ENCODE results near the gene UFC1.
"Not testable (repeated sequence)": the region's sequence is repeated elsewhere in the genome, so short reads cannot be mapped to it uniquely, and the experiment has no call there.

The UFC1 gene

DNA sequence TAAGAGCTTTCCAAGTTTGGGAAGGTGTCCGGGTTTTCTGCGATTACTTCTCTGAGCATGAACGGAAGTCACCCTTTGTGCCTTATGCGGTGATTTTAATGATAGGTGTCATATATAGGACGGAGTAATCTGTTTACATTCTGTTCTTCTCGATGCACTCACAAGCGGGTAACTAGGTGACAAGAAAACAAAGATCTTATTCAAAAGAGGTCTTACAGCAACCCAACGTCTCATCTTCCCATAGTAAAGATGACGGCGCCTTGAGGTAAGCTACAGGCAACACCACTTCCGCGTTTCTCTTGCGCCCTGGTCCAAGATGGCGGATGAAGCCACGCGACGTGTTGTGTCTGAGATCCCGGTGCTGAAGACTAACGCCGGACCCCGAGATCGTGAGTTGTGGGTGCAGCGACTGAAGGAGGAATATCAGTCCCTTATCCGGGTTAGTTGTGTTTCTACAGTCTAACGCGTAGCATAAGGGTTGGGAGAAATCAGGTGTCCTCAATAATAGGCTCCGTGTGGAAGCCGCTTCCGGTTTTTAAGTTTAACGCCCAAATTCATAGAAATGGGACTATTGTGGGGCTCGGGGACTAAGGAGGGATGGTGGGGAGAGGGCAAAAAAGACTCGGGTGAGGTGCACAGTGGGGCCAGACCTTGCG is at the start of gene UFC1:
UFC1 (plus strand) TSS at position 297 of the 656 bp plus-strand sequence; CDS start at position 317, 20 bp downstream.
- FAIRE-seq = peak; percentile 85

DNA sequence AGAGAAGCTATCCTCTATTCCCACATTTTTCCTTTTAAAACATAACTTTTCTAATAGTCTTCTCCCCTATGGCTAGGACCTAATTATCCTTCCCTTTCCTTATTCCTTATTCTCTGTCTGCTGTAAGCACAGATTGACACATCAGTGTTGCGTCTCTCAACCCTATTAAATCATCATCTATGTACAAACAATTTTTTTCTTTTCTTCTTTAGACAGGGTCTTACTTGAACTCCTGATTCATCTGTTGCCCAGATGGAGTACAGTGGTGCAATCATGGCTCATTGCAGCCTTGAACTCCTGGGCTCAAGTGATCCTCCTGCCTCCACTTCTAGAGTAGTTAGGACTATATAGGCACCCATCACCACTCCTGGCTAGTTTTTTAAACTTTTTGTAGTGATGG is 47.3 kb upstream of the UFC1 start:
- no peak for FAIRE-seq

DNA sequence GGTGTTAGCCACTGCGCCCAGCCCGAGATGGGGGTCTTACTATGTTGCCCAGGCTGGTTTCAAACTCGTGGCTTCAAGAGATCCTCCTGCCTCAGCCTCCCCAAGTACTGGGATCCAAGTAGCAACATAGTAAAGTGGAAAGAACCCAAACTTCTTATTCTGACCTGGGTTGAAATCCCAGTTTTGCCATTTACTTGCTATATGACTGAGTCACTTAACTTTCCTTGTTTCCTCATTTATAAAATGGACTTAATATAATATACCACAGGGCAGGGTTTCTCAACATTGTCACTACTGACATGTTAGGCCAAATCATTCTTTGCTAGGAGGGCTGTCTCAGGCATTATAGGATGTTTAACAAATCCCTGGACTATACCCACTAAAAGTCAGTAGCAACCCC is 42.7 kb upstream of the UFC1 start:
- no peak for FAIRE-seq

DNA sequence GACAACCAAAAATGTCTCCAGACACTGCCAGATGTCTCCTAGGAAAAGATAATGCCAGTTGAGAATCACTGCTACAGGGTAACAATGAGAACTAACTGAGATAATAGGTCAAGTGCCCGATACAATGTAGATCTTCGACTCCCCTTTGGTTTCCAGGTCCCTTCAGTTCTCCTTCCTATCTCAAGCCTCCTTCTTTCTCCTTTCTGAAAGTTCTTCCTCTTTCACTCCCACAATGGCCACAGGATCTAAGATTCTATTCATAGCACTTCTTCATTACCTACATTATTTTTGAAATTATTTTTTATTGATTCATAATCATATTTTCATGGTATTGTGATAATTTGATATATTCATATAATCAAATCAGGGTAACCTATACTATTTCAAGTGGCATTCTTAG is 42.3 kb upstream of the UFC1 start:
- FAIRE-seq = peak; percentile 9

DNA sequence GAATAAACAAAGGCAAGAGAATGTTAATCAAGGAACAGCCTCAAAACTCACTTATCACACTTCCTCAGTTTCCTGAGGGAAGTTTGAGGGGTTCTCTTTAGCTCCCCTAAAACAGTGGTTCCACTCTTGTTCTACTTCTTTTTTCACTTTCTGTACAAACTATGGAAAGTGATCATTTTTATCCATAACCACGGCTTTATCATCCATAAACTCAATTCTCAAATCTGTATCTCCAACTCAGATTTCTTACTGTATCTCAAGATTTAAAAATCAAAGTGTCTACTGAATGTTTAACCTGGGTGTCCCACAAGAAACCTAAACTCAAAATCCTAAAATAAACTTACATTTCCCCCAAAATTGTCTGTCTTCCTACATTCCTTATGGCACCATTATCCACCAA is 39.9 kb upstream of the UFC1 start:
- no peak for FAIRE-seq

DNA sequence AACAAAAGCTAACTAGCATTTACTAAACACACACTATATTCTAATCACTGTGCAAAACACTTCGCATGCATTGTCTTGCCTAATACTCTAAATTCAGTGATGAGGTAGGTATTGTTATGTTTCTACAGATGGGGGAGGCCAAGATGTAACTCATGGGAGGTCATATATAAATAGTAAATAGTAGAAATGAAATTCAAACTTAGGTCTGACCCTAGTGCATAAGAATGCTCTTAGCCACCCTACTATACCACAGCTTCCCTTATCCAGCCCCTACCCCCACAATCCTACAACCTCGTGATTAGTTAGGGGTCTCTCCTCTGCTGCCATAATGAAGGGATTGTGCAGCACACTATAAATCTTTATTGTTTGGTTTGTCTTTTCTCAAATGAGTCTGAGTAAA is 39.2 kb upstream of the UFC1 start:
- FAIRE-seq = no peak

DNA sequence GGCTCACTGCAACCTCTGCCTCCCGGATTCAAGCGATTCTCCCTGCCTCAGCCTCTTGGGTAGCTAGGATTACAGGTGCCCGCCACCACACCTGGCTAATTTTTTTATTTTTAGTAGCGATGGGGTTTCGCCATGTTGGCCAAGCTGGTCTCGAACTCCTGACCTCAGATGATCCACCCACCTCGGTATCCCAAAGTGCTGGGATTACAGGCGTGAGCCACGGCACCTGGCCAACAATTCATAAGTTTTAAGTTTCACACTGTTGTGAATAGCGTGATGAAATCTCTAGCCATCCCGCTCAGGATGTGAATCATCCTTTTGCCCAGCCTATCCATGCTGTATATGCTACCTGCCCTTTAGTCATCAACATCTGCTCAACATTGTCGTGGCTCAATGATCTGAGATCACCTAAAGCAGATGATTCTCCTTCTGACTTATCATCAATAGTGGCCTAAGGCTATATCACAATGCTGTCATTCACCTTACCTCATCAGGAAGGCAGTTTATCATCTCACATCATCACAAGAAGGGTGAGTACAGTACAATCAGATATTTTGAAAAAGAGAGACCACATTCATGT is 38.6 kb upstream of the UFC1 start:
- no peak for FAIRE-seq

DNA sequence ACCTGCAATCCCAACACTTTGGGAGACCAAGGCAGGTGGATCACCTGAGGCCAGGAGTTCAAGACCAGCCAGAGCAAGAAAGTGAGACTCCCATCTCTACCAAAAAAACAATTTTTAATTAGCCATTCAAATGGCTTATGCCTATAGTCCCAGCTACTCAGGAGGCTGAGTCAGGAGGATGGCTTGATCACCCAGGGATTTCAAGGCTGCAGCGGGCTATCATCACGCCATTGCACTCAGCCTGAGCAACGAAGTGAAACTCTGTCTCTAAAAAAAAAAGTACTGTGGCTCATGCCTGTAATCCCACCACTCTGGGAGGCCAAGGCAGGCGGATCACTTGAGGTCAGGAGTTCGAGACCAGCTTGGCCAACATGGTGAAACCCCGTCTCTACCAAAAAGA is 37.8 kb upstream of the UFC1 start:
- FAIRE-seq = not testable (repeated sequence)

DNA sequence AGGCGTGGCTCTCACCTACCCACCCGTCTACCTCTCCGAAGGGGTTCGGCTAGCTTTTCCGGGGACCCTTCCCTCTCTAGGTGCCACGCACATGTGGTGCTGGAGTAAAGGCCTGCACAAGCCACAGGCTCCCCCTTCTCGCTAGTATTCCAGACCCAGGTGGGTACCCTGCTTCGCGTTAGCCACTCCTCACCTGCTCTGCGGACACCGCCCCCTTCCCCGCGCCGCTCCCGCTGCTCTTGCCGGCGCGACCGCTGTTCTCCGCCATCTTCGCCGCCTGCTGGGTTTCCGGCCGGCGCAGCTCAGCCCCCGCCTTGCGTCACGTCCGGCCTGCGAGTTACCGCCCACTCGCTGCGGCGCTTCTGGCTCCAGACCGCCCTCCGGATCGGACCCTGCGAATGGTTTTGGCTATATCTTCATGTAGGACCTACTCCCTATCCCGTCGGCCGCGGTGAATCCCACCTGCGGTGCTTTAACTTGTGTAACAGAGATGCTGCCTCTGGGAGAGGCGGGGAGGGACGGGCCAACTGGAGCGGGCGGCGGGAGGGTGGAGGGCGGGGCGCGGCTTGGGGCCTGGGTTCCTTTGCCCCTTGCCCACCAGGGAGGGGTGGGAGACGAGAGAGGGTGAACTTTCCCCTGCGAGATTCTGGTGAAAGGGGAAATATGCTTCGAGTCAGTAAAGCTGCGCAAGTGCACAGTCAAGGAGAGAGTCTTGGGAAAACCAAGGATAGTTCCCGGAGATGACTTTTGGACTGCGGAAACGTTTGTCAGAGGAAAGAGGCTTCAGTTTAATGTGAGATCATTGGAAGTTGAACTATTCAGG is 35.8 kb upstream of the UFC1 start, which contains the start of the genes NIT1 and PFDN2:
NIT1 (plus strand) TSS at position 347 of the 823 bp plus-strand sequence; CDS start at position 419, 72 bp downstream.
PFDN2 (minus strand) TSS at position 279 of the 823 bp plus-strand sequence; CDS start at position 268, 11 bp downstream.
- peak; percentile 28 for FAIRE-seq

DNA sequence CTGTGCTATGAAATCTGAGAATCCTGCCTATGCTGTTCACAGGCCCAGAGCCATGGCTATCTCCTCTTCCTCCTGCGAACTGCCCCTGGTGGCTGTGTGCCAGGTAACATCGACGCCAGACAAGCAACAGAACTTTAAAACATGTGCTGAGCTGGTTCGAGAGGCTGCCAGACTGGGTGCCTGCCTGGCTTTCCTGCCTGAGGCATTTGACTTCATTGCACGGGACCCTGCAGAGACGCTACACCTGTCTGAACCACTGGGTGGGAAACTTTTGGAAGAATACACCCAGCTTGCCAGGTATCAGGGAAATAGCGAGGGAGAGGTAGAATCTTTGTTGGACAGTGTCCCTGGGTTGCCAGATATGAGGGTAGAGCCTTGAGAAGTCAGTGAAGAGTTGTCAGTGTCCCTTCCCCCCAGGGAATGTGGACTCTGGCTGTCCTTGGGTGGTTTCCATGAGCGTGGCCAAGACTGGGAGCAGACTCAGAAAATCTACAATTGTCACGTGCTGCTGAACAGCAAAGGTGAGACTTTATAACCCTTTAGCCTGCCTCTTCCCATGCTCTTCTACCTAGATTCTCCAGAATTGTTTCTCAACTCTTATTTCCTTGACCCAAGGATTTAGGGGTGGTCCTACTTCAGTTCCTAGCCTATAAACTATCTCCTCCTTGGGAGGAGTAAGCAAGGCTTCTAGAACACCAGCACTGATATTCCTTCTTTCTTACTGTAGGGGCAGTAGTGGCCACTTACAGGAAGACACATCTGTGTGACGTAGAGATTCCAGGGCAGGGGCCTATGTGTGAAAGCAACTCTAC is 34.5 kb upstream of the UFC1 start:
- FAIRE-seq = peak; percentile 92

DNA sequence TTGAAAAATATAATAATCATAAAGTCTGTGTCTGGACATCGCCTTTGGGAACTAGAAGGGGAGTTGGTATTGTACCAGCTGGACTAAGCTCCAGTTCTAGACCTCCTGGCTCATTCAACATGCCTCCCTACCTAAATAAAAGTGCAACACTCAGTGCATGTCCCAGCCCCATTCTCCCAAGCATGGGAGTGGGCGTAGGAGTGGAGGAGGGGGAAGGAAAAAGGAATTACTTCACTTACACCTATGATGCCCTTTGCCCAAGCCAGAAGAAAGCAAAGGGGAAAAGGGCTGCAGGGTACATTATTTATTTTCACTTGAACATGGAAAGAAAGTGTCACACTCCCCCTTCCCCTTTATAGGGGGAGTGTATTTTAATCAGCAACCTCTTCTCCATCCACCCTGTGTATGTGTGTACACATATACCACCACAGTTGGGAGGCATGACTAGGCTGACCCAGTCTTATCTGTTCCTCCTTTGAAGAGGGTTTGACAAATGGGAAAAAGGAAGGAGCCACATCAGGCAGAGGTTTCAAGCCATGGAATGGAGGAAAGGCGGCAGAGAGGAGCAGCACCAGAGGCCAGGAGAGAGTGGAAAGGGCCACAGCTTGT is 32.6 kb upstream of the UFC1 start:
- no peak for FAIRE-seq

DNA sequence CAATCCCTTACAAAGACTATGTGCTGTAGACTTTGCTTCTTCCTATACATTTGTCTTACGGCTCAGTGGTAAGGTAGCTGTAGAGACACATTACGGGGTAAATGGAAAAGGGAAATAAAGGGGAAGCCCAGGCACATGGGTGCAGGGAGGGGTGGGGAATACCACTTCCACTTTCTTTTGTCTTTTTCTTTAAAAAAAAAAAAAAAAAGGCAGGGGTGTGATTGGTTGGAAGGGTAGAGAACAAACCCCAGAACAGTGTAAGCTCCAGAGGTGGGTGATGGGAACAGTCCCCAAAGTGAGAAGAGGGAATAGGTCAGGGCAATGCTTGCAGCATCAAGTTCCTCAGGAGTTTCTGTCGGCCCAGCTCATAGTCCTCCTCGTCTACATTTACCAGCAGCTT is 31.9 kb upstream of the UFC1 start:
- no peak for FAIRE-seq

DNA sequence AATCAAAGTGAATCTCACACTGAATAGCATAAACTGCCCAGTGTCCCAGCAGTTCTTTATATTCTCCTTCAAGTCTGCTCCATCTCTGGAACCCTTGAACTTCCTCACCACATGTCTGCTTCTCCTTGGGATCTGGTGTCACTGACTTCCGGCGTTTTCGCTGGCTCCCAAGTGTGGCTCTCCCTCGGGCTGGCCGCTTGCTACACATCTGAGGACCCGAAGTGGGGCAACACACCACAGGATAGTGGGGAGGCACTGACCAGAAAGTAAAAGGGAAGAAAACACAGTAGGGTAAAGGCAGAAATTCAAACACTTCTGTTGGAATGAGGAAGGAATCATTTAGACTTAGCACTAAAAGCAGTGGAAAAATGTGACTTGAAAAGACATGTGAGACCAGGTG is 30.8 kb upstream of the UFC1 start:
- FAIRE-seq = no peak

DNA sequence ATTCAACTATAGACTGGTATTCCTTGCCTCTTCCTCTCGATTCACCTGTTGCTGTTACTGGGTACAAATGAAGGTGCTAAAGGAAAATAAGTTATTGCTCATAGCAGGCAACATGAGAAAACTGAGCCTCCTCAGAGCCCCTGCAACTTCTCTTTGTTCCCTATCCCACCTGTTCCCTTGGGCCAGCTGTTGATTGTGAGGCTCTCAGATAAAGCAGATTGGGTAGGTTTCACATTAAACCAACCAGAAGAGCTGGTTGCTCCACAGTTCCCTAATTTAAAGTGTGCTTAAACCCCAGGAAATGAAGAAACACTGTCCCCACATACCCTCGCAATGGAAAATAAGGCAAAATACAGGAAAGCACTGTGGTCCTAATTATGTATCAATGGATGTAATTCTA is 26.1 kb upstream of the UFC1 start:
- FAIRE-seq = no peak

DNA sequence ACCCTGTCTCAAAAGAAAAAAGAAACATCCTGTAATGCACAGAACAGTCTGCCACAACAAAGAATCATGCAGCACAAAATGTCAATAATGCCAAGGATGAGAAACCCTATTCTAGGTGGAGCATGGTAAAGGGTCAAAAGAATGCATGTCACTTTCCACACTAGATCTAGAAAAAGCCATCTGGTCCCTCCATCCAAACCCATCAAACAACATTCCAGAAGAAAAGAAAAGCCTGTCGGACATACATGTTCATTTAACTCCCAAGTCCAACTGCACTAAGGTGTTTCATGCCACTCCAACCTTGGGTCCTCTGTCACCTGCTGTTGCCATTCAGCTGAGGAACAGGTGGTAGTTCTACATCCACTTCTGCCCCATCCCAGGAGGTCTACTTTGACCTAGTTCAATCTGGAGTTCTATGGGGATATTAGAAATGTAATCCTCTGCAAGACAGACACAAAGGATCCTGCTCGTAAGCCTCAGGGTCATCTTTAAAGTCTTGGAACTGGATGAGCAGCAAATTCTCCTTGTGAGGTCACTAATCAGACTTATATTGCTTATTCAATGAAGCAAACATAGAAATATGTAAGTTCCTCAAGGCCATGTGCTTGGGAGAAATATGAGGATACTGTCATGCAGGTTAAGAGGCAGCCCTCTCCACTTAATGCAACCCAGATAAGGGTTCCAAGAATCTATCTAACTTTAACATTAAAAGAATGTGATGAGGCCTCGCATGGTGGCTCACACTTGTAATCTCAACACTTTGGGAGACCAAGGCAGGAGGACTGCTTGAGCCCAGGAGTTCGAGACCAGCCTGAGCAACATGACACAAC is 25.0 kb upstream of the UFC1 start:
- FAIRE-seq = no peak

DNA sequence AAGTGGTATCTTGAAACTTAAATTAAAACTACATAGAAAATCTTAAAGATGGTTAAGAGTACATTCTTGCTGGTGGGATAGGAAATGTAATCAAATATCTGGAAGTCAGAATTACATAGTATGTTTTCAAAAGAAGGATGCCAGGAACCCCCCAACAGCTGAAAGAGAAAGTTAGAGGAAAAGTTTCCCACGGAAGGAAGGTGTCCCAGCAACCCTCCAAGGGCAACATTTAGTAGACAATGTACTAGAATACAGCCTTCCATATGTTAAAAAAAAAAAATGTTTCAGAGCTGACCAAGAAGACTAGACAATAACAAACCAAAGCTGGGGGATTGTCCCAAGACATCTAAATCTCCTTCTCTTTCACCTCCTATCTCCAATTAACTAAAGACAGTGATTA is 23.5 kb upstream of the UFC1 start:
- no peak for FAIRE-seq

DNA sequence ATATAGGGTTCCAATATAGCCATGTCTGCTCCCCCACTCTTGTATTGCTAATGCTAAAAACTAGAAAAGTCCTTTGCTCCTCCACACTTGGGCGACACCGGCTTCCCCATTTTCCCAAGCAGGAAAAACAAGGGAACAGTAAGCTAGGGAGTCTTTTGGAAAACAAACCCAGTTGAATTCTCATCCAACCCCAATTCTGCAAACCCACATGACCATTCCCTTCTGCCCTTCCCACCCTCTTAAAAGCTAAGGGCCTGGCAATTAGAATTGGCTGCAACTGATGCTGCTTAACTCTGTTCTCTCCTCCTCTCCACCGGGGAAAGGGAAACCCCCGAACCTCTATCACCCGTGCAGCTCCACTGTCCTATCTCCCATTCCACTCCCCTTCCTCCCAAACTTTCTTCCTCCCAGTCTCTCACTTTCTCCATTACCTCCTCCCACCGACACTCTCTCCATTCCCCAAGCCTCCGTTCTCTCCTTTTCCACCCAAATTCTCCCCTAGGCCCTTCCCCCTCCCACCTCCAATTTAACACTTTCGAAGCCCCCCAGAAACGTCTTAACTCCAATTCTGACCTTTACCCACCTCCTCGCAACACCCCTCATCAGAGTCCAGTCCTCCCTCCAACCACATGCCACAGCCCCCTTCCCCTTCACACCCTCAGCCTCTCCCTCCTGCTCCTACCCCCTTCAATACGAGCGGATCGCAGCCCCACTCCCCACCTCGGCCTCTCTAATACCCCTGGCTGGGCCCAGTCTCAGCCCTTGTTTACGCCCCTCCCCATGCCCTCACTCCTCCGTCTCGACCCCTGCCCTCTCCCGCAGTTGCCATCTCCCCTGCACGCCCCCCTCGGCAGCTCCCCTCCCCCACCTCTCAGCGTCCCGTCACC is 22.0 kb upstream of the UFC1 start:
- no peak for FAIRE-seq

DNA sequence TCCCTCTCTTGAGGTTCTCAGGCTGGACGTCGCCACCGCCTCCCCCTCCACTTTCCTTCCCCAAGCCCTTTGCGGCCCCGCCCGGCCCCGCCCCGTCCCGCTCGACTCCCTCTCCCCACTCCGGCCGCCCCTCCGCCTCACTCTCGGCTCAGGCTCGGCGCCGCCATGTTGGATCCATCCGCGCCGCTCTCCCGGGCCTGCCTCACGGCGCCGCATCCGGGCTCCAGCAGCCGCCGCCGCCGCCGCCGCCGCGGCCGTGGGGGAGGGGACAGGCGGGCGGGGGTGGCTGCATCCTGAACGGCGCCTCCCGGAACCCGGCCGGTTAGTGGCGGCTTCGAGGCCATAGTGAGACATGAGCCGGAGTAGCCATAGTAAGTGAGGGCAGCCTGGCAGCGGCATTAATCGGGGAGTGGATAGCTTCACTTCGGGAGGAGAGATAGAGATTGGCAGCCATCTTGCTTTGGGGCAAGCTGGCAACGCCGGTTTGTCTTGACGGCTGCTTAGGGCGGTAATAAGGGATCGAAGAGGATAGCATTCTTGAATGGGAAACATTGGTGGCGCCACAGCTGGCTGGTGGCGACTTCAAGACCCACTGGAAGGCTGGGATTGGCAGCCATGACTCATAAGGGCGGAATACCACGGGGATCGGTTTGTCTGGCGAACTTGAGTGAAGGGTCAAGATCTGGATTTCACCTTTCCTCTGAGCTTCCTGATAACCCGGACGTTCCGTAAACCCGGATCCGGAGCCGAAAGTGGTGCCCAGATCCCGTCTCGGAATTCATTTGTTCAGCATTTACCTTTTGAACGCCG is 21.2 kb upstream of the UFC1 start, which contains the start of gene DEDD:
DEDD (minus strand) TSS at position 258 of the 810 bp plus-strand sequence. CDS start 8,205 bp downstream, outside the sequence.
- FAIRE-seq = peak; percentile 96

DNA sequence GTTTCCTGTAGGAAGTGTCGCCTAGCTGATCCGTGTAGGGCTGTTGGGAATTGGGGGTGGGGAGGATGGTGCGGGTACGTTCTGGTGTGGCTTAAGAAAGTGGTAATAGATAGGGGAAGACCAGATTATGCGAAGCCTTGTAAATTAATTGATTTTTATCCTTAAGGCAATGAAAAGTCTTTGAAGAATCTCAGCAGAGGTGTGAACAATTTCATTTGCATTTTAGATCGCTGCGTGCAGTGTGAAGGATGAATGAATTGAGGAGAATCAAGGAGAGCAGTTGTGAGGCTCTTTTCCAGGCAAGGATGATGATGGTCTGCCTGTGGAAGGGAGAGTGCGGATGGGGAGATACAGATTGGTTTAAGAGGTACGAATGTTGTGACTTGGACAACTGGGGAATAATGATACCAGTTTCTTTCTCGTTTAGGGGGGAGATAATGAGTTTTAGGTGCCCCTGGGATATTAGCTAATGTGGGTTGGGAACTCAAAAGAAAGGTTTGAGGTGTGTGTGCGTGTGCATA is 20.5 kb upstream of the UFC1 start:
- FAIRE-seq = no peak
